SU-DHL-6 (cell line): ENCODE results near the gene SESN3.

Source experiments
- EZH2phosphoT487 ChIP-seq: fragments of 200-600 bp; sonication (generic), shearing (Covaris generic); conservative IDR thresholded peaks from 2 replicates; pipeline ENCODE4 v1.6.1; 2018; ENCODE audit warnings: mild to moderate bottlenecking, antibody characterized with exemption, low read length, moderate library complexity, mixed read lengths
- TF ChIP-seq, protein P1 (sequence below): fragments of 200-600 bp; sonication (generic); IDR thresholded peaks from one replicate; pipeline ENCODE4 v1.5.1; 2017; ENCODE audit warnings: antibody characterized with exemption, mild to moderate bottlenecking, low read length, moderate library complexity; ENCODE audit not compliant: insufficient read depth, poor library complexity, severe bottlenecking

- TF ChIP-seq, protein P1, sequence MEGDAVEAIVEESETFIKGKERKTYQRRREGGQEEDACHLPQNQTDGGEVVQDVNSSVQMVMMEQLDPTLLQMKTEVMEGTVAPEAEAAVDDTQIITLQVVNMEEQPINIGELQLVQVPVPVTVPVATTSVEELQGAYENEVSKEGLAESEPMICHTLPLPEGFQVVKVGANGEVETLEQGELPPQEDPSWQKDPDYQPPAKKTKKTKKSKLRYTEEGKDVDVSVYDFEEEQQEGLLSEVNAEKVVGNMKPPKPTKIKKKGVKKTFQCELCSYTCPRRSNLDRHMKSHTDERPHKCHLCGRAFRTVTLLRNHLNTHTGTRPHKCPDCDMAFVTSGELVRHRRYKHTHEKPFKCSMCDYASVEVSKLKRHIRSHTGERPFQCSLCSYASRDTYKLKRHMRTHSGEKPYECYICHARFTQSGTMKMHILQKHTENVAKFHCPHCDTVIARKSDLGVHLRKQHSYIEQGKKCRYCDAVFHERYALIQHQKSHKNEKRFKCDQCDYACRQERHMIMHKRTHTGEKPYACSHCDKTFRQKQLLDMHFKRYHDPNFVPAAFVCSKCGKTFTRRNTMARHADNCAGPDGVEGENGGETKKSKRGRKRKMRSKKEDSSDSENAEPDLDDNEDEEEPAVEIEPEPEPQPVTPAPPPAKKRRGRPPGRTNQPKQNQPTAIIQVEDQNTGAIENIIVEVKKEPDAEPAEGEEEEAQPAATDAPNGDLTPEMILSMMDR = no peak
- no peak for TF ChIP-seq EZH2phosphoT487
Observed at GRCh38 chr11:95192717-95193116, 38.3 kb downstream of the SESN3 start.
